NT2/D1 (cell line): ENCODE results near the gene FLYWCH2.
"Not testable (repeated sequence)": the region's sequence is repeated elsewhere in the genome, so short reads cannot be mapped to it uniquely, and the experiment has no call there.

Source experiments
- SUZ12 ChIP-seq: IDR thresholded peaks from 2 replicates; pipeline ENCODE4 v1.6.1; 2011; ENCODE audit not compliant: insufficient read length, insufficient read depth; ENCODE audit errors: extremely low read depth
- YY1 ChIP-seq: IDR thresholded peaks from 2 replicates; pipeline ENCODE4 v1.6.1; 2011; ENCODE audit not compliant: insufficient read length, insufficient read depth

- TF ChIP-seq YY1, SUZ12: not testable (repeated sequence)
Observed at GRCh38 chr16:2907084-2907753, 24.2 kb downstream of the FLYWCH2 start.
